PC-9 (cell line): Measurements from ENCODE around the gene KRT76. TPM values are rescaled to one million over a fixed set of nuclear protein-coding genes. Genes with fewer than 3 reads are reported as not detected.

Source experiments
- BruUV-seq: library from RNA; stranded (reverse); fragments of 400-500 nt; replicated peaks from 2 replicates; lab custom pipeline; 2021; lab: Mats Ljungman, UMichigan
- CTCF ChIA-PET: fragments of 300-600 bp; sonication (Branson Sonifier 250); formaldehyde crosslinking; loops from one replicate; lab custom pipeline; 2022; ENCODE audit warnings: antibody characterized with exemption; lab: Charles Lee
- POLR2A ChIA-PET: fragments of 300-600 bp; sonication (Branson Sonifier 250); formaldehyde crosslinking; loops from one replicate; lab custom pipeline; 2022; ENCODE audit warnings: antibody characterized with exemption; ENCODE audit not compliant: unreplicated experiment; lab: Charles Lee
- DNase-seq, 2 experiments: peaks; one replicate each; pipeline versions ENCODE4 v3.0.0 to v3.0.0-alpha.2; 2015 to 2022; ENCODE audit warnings: mixed read lengths in 1 of 2
- H2AFZ ChIP-seq: fragments of 200-600 bp; sonication (generic); 2 replicates; pipeline ENCODE4 v1.8.1; 2017; ENCODE audit warnings: antibody characterized with exemption
- H3F3A ChIP-seq: fragments of 200-600 bp; sonication (generic); 2 replicates; pipeline ENCODE4 v1.8.1; 2017; ENCODE audit warnings: antibody characterized with exemption, mild to moderate bottlenecking, low read depth; ENCODE audit not compliant: insufficient read depth
- H3K27ac ChIP-seq: fragments of 200-600 bp; sonication (generic); 2 replicates; pipeline ENCODE4 v1.6.1; 2016; ENCODE audit warnings: mixed run types
- H3K27me3 ChIP-seq: fragments of 200-600 bp; sonication (generic); 2 replicates; pipeline ENCODE4 v1.6.1; 2016; ENCODE audit warnings: low read depth, mixed run types; ENCODE audit not compliant: insufficient read depth
- H3K36me3 ChIP-seq: fragments of 200-600 bp; sonication (generic); 2 replicates; pipeline ENCODE4 v1.6.1; 2016; ENCODE audit warnings: low read depth, mixed run types
- H3K4me1 ChIP-seq: fragments of 200-600 bp; sonication (generic); replicated peaks from 2 replicates; pipeline ENCODE4 v1.6.1; 2016; ENCODE audit warnings: mixed run types; ENCODE audit not compliant: insufficient read depth
- H3K4me2 ChIP-seq: fragments of 200-600 bp; sonication (generic); 2 replicates; pipeline ENCODE4 v1.6.1; 2017; ENCODE audit warnings: mixed run types
- H3K4me3 ChIP-seq: fragments of 200-600 bp; sonication (generic); 2 replicates; pipeline ENCODE4 v1.6.1; 2016; ENCODE audit warnings: mixed run types
- H3K79me2 ChIP-seq: fragments of 200-600 bp; sonication (generic); 2 replicates; pipeline ENCODE4 v1.6.1; 2017; ENCODE audit warnings: low read depth, mixed run types
- H3K9me2 ChIP-seq: fragments of 200-600 bp; sonication (generic); 2 replicates; pipeline ENCODE4 v1.8.1; 2017; ENCODE audit warnings: mild to moderate bottlenecking; ENCODE audit not compliant: insufficient read depth
- H3K9me3 ChIP-seq: fragments of 200-600 bp; sonication (generic); 2 replicates; pipeline ENCODE4 v1.8.1; 2016; ENCODE audit warnings: low read depth; ENCODE audit not compliant: insufficient read depth
- H4K20me1 ChIP-seq: fragments of 200-600 bp; sonication (generic); 2 replicates; pipeline ENCODE4 v1.8.1; 2017; ENCODE audit not compliant: insufficient read depth
- EZH2 ChIP-seq: fragments of 200-600 bp; sonication (generic); IDR thresholded peaks from 2 replicates; pipeline ENCODE4 v1.8.0; 2017; ENCODE audit warnings: antibody characterized with exemption, low read depth
- intact Hi-C: fragments of 100-400 bp; cut with micrococcal nuclease; formaldehyde crosslinking; loops from one replicate; pipeline ENCODE4 v1.10.0; 2022; ENCODE audit not compliant: unreplicated experiment
- total RNA-seq: library from RNA; stranded (reverse); gene quantifications from 2 replicates; pipeline ENCODE4 v1.2.3, GENCODE V29; 2021
- TF ChIP-seq, protein P1 (sequence below): fragments of 200-600 bp; sonication (generic); conservative IDR thresholded peaks from 2 replicates; pipeline ENCODE4 v1.6.1; 2017; ENCODE audit warnings: mixed run types, antibody characterized with exemption, mild to moderate bottlenecking, moderate library complexity

Gene KRT76
- total RNA-seq, 1 experiment from 2014 or later: not detected

DNA sequence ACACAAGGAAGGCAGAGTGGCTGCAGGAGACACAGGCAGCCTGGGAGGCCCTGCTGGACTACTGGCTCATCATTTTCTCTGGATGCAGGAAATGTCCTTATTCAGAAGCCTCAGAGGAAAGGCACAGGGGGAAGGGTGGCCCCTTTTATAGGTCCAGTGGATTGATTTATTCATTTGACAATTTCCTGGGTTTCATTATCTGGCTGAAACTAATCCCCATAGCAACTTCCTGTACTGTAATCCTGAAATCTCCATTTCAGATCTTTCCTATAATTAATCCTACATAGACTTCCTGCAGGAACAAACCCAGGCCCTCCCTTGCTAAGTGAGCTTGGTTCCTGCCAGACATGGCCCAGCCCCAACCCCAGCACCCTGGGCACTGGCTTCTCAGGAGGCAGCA lies 23.0 kb downstream of the KRT76 start:
- no peaks in the 10 kb centered on the region for H3F3A ChIP-seq
- no peaks in the 10 kb centered on the region for H4K20me1 ChIP-seq
- intact Hi-C loops: no loop called here
- peaks cover 8% of the 10 kb centered on the region for H3K27me3 ChIP-seq
- H2AFZ ChIP-seq: no peak overlapping the region
- H3K4me1 ChIP-seq: no peaks in the 10 kb centered on the region
- H3K36me3 ChIP-seq: no peaks in the 10 kb centered on the region
- TF ChIP-seq EZH2: no peak
- TF ChIP-seq, protein P1, sequence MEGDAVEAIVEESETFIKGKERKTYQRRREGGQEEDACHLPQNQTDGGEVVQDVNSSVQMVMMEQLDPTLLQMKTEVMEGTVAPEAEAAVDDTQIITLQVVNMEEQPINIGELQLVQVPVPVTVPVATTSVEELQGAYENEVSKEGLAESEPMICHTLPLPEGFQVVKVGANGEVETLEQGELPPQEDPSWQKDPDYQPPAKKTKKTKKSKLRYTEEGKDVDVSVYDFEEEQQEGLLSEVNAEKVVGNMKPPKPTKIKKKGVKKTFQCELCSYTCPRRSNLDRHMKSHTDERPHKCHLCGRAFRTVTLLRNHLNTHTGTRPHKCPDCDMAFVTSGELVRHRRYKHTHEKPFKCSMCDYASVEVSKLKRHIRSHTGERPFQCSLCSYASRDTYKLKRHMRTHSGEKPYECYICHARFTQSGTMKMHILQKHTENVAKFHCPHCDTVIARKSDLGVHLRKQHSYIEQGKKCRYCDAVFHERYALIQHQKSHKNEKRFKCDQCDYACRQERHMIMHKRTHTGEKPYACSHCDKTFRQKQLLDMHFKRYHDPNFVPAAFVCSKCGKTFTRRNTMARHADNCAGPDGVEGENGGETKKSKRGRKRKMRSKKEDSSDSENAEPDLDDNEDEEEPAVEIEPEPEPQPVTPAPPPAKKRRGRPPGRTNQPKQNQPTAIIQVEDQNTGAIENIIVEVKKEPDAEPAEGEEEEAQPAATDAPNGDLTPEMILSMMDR: no peak
- no peaks in the 10 kb centered on the region for H3K9me2 ChIP-seq
- no TSS peak for BruUV-seq
- H3K4me3 ChIP-seq: no peak overlapping the region
- no peak overlapping the region for H3K27ac ChIP-seq
- no peak overlapping the region for H3K4me2 ChIP-seq
- ChIA-PET CTCF (no interaction called here), POLR2A (no interaction called here)
- H3K79me2 ChIP-seq: no peaks in the 10 kb centered on the region
- no peak for DNase-seq
- H3K9me3 ChIP-seq: no peaks in the 10 kb centered on the region

DNA sequence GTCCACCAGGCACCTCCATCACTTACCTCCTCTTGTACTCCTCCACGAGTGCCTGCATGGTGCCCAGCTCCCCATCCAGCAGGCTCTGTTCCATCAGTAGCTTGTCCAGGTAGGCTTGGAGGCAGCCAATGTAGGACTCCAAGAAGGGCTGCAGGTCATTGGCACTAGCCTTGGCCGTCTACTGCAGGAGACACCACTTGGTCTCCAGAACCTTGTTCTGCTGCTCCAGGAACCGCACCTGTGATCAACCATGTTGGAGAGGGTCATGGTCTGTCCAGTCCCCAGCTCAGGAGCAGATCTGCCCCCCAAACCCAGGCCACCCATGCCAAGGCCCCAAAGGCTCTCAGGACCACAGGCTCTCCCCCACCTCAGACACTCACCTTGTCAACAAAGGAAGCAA lies 23.9 kb downstream of the KRT76 start:
- no peak overlapping the region for H2AFZ ChIP-seq
- H3K27ac ChIP-seq: no peak overlapping the region
- peaks cover 5% of the 10 kb centered on the region for H3K27me3 ChIP-seq
- TF ChIP-seq EZH2: no peak
- TF ChIP-seq, protein P1: no peak
- BruUV-seq: no TSS peak
- no peaks in the 10 kb centered on the region for H3K79me2 ChIP-seq
- no peaks in the 10 kb centered on the region for H3K9me3 ChIP-seq
- POLR2A ChIA-PET: no interaction called here
- H3K9me2 ChIP-seq: no peaks in the 10 kb centered on the region
- no peak for DNase-seq
- no peak overlapping the region for H3K4me2 ChIP-seq
- intact Hi-C loops: no loop called here
- CTCF ChIA-PET: no interaction called here
- no peaks in the 10 kb centered on the region for H3K4me1 ChIP-seq
- H3F3A ChIP-seq: no peaks in the 10 kb centered on the region
- H3K4me3 ChIP-seq: no peak overlapping the region
- no peaks in the 10 kb centered on the region for H4K20me1 ChIP-seq
- no peaks in the 10 kb centered on the region for H3K36me3 ChIP-seq

DNA sequence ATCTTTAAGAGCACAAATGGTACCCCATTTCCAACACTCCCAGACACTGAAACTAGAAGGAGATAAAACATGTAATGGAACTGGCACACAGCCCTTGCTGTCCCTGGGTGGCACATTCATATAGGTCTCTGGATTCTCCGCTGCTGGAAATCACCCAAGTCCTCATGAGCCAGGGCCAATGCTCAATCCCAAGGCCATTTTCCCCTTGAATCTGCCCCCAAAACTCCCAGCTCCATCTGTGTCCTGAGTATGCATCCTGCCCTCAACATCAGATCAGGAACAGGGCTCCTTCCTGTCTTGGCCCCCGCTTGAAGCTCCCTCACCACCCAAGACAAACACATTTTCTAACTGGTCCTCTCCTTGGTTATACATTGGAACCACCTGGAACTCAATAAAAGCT lies 24.6 kb downstream of the KRT76 start:
- Histone ChIP-seq H3F3A (no peaks in the 10 kb centered on the region), H4K20me1 (no peaks in the 10 kb centered on the region), H3K4me1 (no peaks in the 10 kb centered on the region), H3K4me2 (no peak overlapping the region), H2AFZ (no peak overlapping the region), H3K9me3 (no peaks in the 10 kb centered on the region), H3K36me3 (no peaks in the 10 kb centered on the region), H3K27me3 (no peaks in the 10 kb centered on the region; the same call in 1 of the 2 replicates), H3K4me3 (no peak overlapping the region), H3K9me2 (no peaks in the 10 kb centered on the region), H3K27ac (no peak overlapping the region), H3K79me2 (no peaks in the 10 kb centered on the region)
- no peak for DNase-seq
- CTCF ChIA-PET: no interaction called here
- TF ChIP-seq, protein P1: no peak
- no peak for TF ChIP-seq EZH2
- intact Hi-C loops: no loop called here
- POLR2A ChIA-PET: no interaction called here
- no TSS peak for BruUV-seq
